GM20000 (cell line): ENCODE results near the gene ULBP3.

Experiments used
- DNase-seq: peaks from one replicate; pipeline ENCODE4 v3.0.0; 2012; ENCODE audit warnings: low spot score
- TF ChIP-seq, protein P1 (sequence below): IDR thresholded peaks from 2 replicates; pipeline ENCODE4 v1.5.1; 2012; ENCODE audit warnings: mild to moderate bottlenecking, control low read depth; ENCODE audit errors: extremely low read depth, missing control alignments

The ULBP3 gene

DNA sequence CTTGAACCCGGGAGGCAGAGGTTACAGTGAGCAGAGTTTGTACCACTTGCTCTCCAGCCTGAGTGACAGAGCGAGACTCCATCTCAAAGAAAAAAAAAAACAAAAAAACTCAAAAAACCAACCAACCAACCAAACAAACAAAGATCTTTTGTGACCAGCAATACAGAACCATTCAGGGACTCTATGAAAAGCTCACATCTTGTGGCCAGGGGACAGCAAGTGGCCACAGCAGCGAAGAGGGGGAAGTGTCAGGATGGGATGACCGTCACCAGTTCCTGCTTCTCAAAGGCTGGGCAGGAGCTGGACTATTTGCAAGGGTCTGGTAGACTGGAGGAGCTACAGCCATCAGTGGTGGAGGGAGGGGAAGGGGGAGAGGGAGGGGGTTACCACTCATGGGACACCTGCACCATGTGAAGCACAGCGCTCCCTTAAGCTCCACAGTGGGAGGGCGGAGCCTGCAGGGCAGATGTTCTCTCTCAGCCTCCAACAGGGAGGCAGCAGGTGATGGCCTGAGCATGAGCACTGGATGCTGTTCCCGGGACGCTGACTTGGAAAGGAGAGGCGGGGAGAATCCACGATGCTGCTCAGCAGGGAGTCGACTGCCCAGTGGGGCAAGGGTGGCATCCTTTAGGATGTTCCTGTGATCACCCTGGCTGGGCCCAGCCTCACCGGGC, 19.7 kb upstream of the ULBP3 start:
- TF ChIP-seq, protein P1, sequence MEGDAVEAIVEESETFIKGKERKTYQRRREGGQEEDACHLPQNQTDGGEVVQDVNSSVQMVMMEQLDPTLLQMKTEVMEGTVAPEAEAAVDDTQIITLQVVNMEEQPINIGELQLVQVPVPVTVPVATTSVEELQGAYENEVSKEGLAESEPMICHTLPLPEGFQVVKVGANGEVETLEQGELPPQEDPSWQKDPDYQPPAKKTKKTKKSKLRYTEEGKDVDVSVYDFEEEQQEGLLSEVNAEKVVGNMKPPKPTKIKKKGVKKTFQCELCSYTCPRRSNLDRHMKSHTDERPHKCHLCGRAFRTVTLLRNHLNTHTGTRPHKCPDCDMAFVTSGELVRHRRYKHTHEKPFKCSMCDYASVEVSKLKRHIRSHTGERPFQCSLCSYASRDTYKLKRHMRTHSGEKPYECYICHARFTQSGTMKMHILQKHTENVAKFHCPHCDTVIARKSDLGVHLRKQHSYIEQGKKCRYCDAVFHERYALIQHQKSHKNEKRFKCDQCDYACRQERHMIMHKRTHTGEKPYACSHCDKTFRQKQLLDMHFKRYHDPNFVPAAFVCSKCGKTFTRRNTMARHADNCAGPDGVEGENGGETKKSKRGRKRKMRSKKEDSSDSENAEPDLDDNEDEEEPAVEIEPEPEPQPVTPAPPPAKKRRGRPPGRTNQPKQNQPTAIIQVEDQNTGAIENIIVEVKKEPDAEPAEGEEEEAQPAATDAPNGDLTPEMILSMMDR: no peak
- no peak for DNase-seq

DNA sequence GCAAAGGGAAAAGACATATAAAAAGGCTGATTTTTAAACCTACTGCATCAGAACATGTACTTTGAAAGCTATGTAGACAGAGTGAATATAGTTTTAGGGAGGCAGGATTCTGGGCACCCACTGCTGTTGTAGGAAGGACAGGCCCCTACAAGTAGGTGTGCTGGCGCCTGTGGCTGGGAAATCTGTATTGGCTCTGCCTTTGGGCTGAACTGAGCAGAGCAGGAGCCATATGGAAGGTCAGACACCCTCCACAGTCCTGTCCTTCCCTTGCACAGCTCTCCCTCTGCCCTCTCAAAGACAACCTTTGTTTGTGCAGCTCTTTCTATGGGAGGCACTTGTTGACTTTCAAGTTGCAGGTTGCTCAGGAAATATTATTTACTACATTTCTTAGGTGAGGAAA, 18.4 kb upstream of the ULBP3 start:
- no peak for DNase-seq
- TF ChIP-seq, protein P1: no peak

DNA sequence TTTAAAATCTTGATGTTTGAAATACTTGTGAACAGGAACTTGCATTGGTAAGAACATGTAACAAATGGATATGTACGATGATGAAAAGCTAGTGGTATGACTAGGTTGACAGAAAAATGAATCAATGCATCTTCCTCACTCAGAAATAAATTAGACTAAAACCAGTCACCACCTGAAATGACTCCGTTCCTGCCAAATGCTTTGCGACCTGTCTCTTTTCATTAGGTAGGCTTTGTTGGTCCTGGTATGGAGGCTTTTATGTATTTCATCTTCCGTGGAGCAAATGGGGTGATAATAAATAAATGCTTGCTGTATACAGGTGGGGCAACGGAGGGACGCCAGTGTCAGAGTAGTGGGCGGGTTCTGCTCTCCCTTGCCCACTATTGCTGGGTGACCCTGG, 17.1 kb upstream of the ULBP3 start:
- DNase-seq: no peak
- TF ChIP-seq, protein P1: no peak

DNA sequence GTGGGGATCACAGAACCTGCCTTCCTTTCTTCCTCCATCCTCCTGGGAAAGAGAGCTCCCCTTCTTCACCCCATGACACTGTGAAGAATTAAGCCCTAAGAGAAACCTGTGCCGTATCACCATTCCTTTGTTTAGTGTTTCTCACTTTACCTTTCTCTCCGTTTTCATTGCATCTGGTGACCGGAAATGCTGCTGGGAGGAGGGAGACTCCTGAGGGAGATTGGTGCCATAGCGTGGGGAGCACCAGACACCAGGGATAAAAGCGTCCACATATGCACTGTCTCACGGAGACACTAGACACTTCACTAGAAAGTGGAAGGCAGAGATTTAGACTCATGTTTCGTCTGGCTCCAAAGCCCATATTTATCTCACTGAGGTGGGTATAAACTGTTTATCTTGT, 15.5 kb upstream of the ULBP3 start:
- TF ChIP-seq, protein P1: no peak
- DNase-seq: no peak

DNA sequence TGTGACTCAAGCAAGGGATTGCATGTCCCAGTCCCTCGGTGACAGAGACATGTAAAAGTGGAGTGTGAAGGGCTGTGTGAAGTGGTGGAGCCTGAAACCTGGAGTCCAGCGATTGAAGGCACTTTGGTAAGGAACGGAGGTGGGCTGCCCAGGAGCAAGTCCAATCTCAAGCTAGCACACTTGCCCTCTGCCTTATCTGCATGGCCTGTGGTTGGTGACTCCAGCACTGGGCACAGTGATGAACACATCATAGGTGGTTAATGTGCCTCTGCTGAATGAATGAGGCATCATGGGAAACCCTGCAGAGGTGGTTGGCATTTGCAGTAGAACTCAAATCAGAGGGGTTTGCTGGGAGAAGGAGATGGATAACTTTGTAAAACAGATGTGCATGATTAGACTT, 14.9 kb upstream of the ULBP3 start:
- DNase-seq: no peak
- TF ChIP-seq, protein P1: no peak

DNA sequence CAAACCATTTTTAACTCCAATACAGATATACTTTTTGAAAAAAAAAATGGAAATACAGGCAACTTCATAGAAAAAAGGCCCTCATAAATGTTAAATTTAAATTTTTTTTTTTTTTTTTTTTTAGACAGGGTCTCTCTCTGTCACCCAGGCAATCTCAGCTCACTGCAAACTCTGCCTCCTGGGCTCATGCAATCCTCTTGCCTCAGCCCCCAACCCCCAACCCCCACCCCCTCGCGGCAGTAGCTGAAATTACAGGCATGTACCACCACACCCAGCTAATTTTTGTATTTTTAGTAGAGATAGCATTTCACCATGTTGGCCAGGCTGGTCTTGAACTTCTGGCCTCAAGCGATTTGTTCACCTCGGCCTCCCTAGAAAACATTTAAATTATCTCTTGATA, 12.8 kb upstream of the ULBP3 start:
- TF ChIP-seq, protein P1: no peak
- no peak for DNase-seq

DNA sequence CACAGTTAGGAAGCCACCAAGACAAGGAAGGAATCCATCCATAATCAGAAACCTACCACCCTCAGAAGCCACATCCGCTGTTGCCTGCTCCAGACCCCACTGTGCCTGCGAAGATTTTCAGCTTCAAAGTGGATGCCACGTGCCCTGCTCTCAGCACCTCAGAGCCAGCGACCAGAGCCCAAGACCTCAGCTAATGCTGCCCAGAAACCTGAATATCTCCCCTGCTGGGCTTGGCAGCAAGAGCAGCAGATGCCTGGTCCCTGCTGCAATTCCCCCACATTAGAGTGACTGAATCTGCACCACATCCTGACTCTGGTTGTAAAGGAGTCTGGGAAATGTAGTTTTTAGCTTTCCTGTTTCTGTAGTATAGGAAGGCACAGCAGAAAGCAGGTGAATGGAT, 10.7 kb upstream of the ULBP3 start:
- TF ChIP-seq, protein P1: no peak

More for the DNA sequence above, 10.7 kb upstream of the ULBP3 start:
- no peak for DNase-seq
